Ishikawa (cell line): ENCODE measurements around the gene GMDS.

ENCODE experiments used
- CEBPB ChIP-seq: IDR thresholded peaks from 2 replicates; pipeline ENCODE4 v1.6.1; 2012
- CREB1 ChIP-seq: IDR thresholded peaks from 2 replicates; pipeline ENCODE4 v1.6.1; 2012; ENCODE audit warnings: low read depth
- EGR1 ChIP-seq: IDR thresholded peaks from 2 replicates; pipeline ENCODE4 v1.6.1; 2012
- EP300 ChIP-seq: IDR thresholded peaks from 2 replicates; pipeline ENCODE4 v1.6.1; 2012; ENCODE audit warnings: borderline replicate concordance
- FOXM1 ChIP-seq: IDR thresholded peaks from 2 replicates; pipeline ENCODE4 v1.6.1; 2012; ENCODE audit warnings: low read depth, borderline replicate concordance
- MAX ChIP-seq: IDR thresholded peaks from 2 replicates; pipeline ENCODE4 v1.6.1; 2012
- NFIC ChIP-seq: IDR thresholded peaks from 2 replicates; pipeline ENCODE4 v1.6.1; 2012
- RAD21 ChIP-seq: IDR thresholded peaks from 2 replicates; pipeline ENCODE4 v1.6.1; 2012; ENCODE audit warnings: low read depth
- TAF1 ChIP-seq: IDR thresholded peaks from 2 replicates; pipeline ENCODE4 v1.6.1; 2012; ENCODE audit warnings: low read depth, mild to moderate bottlenecking
- TCF12 ChIP-seq: IDR thresholded peaks from 2 replicates; pipeline ENCODE4 v1.6.1; 2012; ENCODE audit warnings: low read depth
- TEAD4 ChIP-seq: IDR thresholded peaks from 2 replicates; pipeline ENCODE4 v1.6.1; 2012
- YY1 ChIP-seq: IDR thresholded peaks from 2 replicates; pipeline ENCODE4 v1.6.1; 2012; ENCODE audit warnings: low read depth
- ZBTB7A ChIP-seq: IDR thresholded peaks from 2 replicates; pipeline ENCODE4 v1.6.1; 2012; ENCODE audit warnings: low read depth
- TF ChIP-seq, protein P1 (sequence below): IDR thresholded peaks from 2 replicates; pipeline ENCODE4 v1.6.1; 2012; ENCODE audit warnings: low read depth, mild to moderate bottlenecking
- TF ChIP-seq, protein P2 (sequence below): IDR thresholded peaks from 2 replicates; pipeline ENCODE4 v1.6.1; 2012

GMDS gene

DNA sequence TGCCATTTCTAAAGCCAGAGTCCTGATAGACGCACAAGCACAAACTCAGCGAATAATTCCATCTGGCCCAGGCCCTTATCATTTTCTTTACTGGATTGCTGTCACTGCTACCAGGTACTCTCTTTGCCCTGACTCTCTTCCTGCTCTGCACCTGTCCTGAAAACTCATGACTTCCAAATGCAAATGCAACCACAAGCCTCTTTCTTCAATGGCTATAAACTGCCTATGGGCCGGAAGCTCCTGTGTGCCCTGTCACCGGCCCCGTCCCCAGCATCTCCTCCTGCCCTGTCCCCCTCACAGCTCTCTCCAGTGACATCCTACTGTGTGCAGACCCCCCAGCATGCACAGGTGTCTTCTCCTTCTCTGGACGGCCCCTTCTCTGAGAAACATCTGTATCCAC, 302.6 kb downstream of the GMDS start:
- no peak for TF ChIP-seq TEAD4
- TF ChIP-seq CREB1 = no peak
- no peak for TF ChIP-seq CEBPB
- TF ChIP-seq EGR1 = no peak
- no peak for TF ChIP-seq MAX
- no peak for TF ChIP-seq YY1
- TF ChIP-seq FOXM1 = no peak
- no peak for TF ChIP-seq TAF1
- no peak for TF ChIP-seq NFIC
- TF ChIP-seq TCF12 = no peak

- TF ChIP-seq YY1 = no peak
- no peak for TF ChIP-seq EP300
- TF ChIP-seq, protein P1, sequence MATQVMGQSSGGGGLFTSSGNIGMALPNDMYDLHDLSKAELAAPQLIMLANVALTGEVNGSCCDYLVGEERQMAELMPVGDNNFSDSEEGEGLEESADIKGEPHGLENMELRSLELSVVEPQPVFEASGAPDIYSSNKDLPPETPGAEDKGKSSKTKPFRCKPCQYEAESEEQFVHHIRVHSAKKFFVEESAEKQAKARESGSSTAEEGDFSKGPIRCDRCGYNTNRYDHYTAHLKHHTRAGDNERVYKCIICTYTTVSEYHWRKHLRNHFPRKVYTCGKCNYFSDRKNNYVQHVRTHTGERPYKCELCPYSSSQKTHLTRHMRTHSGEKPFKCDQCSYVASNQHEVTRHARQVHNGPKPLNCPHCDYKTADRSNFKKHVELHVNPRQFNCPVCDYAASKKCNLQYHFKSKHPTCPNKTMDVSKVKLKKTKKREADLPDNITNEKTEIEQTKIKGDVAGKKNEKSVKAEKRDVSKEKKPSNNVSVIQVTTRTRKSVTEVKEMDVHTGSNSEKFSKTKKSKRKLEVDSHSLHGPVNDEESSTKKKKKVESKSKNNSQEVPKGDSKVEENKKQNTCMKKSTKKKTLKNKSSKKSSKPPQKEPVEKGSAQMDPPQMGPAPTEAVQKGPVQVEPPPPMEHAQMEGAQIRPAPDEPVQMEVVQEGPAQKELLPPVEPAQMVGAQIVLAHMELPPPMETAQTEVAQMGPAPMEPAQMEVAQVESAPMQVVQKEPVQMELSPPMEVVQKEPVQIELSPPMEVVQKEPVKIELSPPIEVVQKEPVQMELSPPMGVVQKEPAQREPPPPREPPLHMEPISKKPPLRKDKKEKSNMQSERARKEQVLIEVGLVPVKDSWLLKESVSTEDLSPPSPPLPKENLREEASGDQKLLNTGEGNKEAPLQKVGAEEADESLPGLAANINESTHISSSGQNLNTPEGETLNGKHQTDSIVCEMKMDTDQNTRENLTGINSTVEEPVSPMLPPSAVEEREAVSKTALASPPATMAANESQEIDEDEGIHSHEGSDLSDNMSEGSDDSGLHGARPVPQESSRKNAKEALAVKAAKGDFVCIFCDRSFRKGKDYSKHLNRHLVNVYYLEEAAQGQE = no peak
- TF ChIP-seq TEAD4 = no peak
- TF ChIP-seq CEBPB = no peak
- no peak for TF ChIP-seq ZBTB7A
- TF ChIP-seq, protein P2, sequence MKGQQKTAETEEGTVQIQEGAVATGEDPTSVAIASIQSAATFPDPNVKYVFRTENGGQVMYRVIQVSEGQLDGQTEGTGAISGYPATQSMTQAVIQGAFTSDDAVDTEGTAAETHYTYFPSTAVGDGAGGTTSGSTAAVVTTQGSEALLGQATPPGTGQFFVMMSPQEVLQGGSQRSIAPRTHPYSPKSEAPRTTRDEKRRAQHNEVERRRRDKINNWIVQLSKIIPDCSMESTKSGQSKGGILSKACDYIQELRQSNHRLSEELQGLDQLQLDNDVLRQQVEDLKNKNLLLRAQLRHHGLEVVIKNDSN = no peak
- no peak for TF ChIP-seq FOXM1
- TF ChIP-seq EGR1 = no peak
- no peak for TF ChIP-seq TAF1
- TF ChIP-seq RAD21 = no peak
- no peak for TF ChIP-seq NFIC
- TF ChIP-seq TCF12 = no peak
- TF ChIP-seq MAX = no peak
- TF ChIP-seq CREB1 = no peak
Observed at GRCh38 chr6:1941534-1941933, 303.9 kb downstream of the GMDS start.

GRCh38 chr6:1940381-1940780, 305.0 kb downstream of the GMDS start:
- TF ChIP-seq, protein P2 = no peak
- TF ChIP-seq YY1 (0 out of 2 replicates have a peak, but pooled peaks have one; percentile 45), TEAD4 (peak; percentile 89), TAF1 (no peak), TCF12 (peak; percentile 89), NFIC (peak; percentile 98), CEBPB (peak; percentile 61), RAD21 (peak; percentile 14; the same call in 1 of the 2 replicates), MAX (peak; percentile 36; the same call in 1 of the 2 replicates), ZBTB7A (no peak), FOXM1 (peak; percentile 72), EP300 (peak; percentile 86)

DNA sequence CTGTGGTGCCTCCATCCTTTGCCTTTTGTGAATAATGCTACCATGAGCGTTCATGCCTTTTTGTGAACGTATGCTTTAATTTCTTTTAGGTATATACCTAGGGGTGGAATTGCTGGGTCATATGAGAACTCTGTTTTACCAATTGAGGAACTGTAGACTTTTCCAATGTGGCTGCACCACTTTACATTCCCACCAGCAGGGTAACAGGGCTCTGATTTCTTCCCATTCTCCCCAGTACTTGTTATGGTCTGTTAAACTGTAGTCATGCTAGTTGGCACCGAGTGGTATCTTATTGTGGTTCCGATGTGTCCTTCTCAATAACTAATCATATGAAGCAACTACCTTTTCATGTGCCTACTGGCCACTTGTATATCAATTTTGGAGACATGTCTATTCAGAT, 312.1 kb downstream of the GMDS start:
- TF ChIP-seq MAX (no peak), NFIC (no peak), RAD21 (no peak)

DNA sequence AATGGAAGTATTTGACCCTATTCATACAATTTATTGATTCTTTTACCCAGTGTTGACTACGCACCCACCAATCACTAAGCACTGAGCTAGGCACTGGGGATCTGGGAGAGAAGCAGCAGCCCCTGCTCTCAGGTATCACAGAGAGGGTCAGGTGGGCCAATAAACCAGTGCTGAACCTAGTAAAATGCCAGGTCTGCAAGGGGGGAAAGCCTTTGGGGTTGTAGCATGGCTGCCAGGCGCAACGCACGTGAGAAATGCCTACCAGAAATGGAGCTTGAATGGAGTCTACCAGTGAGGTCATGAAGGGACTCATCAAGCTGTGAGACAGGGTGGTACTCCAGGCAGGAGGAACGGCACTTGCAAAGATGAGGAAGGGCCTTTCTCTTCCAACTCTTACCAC, 313.6 kb downstream of the GMDS start:
- no peak for TF ChIP-seq EGR1

GRCh38 chr6:1930356-1930755, 315.0 kb downstream of the GMDS start:
- TF ChIP-seq ZBTB7A = no peak
- no peak for TF ChIP-seq YY1
- TF ChIP-seq FOXM1 = no peak
- no peak for TF ChIP-seq EP300
- no peak for TF ChIP-seq TAF1
- TF ChIP-seq, protein P1 = no peak
- no peak for TF ChIP-seq MAX
- TF ChIP-seq NFIC = no peak
- TF ChIP-seq RAD21 = no peak
- TF ChIP-seq, protein P2 = no peak
- TF ChIP-seq TEAD4 = no peak
- TF ChIP-seq CEBPB = no peak
- no peak for TF ChIP-seq CREB1
- TF ChIP-seq TCF12 = no peak
- TF ChIP-seq EGR1 = no peak
